Loucy (cell line): ENCODE data around the gene DGCR6L.

ENCODE experiments used
- CTCF ChIP-seq: fragments of 200-600 bp; sonication (generic); conservative IDR thresholded peaks from 2 replicates; pipeline ENCODE4 v1.5.1; 2014; ENCODE audit warnings: mild to moderate bottlenecking, antibody characterized with exemption, low read length
- EZH2phosphoT487 ChIP-seq: fragments of 200-600 bp; IDR thresholded peaks from 2 replicates; pipeline ENCODE4 v1.6.1; 2018; ENCODE audit warnings: antibody characterized with exemption, mild to moderate bottlenecking, moderate library complexity, borderline replicate concordance

GRCh38 chr22:20305894-20306645 is 13.8 kb downstream of the DGCR6L start:
- no peak for TF ChIP-seq EZH2phosphoT487
- no peak for TF ChIP-seq CTCF
